ENCODE results near the gene LEMD2.
A peak's percentile ranks its signal among the peaks of the same experiment; 100 is the strongest.
"Not testable (repeated sequence)": the region's sequence is repeated elsewhere in the genome, so short reads cannot be mapped to it uniquely, and the experiment has no call there.

The LEMD2 gene

GRCh38 chr6:33788694-33789549, at the start of gene LEMD2:
Gene LEMD2 (minus strand): TSS chr6:33789130. CDS start chr6:33789116, 14 bp downstream.
- DNase-seq (ENCODE audit: low read depth in 1 of 2, low spot score in 1 of 2) = peak; percentile 90 to 95
- in situ Hi-C loops (cut with HindIII; ENCODE audit: low pct_unique_long_range_greater_than_20kb, low sequenced_read_pairs) = no loop called here

GRCh38 chr6:33837971-33838665, 49.2 kb upstream of the LEMD2 start:
- no peak for TF ChIP-seq JUND (IDR thresholded peaks at IDR 0.05; ENCODE audit: low read depth)
- in situ Hi-C loops (cut with HindIII; ENCODE audit: low pct_unique_long_range_greater_than_20kb, low sequenced_read_pairs) = no loop called here
- no peak for DNase-seq (ENCODE audit: low read depth in 1 of 2, low spot score in 1 of 2)

More at GRCh38 chr6:33788694-33789549, at the start of gene LEMD2:
- TF ChIP-seq JUND (IDR thresholded peaks at IDR 0.05; ENCODE audit: low read depth) = no peak

- TF ChIP-seq JUND (IDR thresholded peaks at IDR 0.05; ENCODE audit: low read depth) = no peak
- DNase-seq (ENCODE audit: low read depth in 1 of 2, low spot score in 1 of 2) = no peak
- in situ Hi-C loops (cut with HindIII; ENCODE audit: low pct_unique_long_range_greater_than_20kb, low sequenced_read_pairs) = no loop called here
These were observed 48.0 kb upstream of the LEMD2 start for GRCh38 chr6:33836806-33837469.

- in situ Hi-C loops (cut with HindIII; ENCODE audit: low pct_unique_long_range_greater_than_20kb, low sequenced_read_pairs) = no loop called here
- DNase-seq (ENCODE audit: low read depth in 1 of 2, low spot score in 1 of 2) = peak in 1 of 2 experiments; percentile 25
- no peak for TF ChIP-seq JUND (IDR thresholded peaks at IDR 0.05; ENCODE audit: low read depth)
These were observed 45.8 kb upstream of the LEMD2 start for GRCh38 chr6:33834401-33835392.

- in situ Hi-C loops (cut with HindIII; ENCODE audit: low pct_unique_long_range_greater_than_20kb, low sequenced_read_pairs) = no loop called here
- DNase-seq (ENCODE audit: low read depth in 1 of 2, low spot score in 1 of 2) = no peak
- TF ChIP-seq JUND (IDR thresholded peaks at IDR 0.05; ENCODE audit: low read depth) = no peak
These were observed 44.7 kb upstream of the LEMD2 start for GRCh38 chr6:33833599-33833998.

DNA sequence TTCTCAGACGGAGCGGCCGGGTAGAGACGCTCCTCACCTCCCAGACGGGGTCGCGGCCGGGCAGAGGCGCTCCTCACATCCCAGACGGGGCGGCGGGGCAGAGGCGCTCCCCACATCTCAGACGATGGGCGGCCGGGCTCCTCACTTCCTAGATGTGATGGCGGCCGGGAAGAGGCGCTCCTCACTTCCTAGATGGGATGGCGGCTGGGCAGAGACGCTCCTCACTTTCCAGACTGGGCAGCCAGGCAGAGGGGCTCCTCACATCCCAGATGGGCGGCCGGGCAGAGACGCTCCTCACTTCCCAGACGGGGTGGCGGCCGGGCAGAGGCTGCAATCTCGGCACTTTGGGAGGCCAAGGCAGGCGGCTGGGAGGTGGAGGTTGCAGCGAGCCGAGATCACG, 43.9 kb upstream of the LEMD2 start:
- in situ Hi-C loops (cut with HindIII; ENCODE audit: low pct_unique_long_range_greater_than_20kb, low sequenced_read_pairs) = not testable (repeated sequence)

DNA sequence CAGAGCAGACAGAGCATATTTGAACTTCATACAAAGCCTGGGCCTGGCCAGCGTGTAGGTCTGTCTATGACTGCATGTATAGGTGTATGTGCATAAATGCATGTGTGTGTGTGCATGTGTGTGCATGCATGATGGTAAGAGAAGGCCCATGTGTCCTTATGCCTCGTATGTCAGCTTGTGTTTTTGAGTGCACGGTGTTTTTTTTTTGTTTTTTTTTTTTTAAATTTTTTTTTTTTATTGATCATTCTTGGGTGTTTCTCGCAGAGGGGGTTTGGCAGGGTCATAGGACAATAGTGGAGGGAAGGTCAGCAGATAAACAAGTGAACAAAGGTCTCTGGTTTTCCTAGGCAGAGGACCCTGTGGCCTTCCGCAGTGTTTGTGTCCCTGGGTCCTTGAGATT, 42.8 kb upstream of the LEMD2 start:
- in situ Hi-C loops (cut with HindIII; ENCODE audit: low pct_unique_long_range_greater_than_20kb, low sequenced_read_pairs) = not testable (repeated sequence)

More for the DNA sequence above, 43.9 kb upstream of the LEMD2 start:
- not testable (repeated sequence) for DNase-seq (ENCODE audit: low read depth in 1 of 2, low spot score in 1 of 2)

GRCh38 chr6:33830635-33831240, 41.8 kb upstream of the LEMD2 start:
- in situ Hi-C loops (cut with HindIII; ENCODE audit: low pct_unique_long_range_greater_than_20kb, low sequenced_read_pairs) = no loop called here
- no peak for DNase-seq (ENCODE audit: low read depth in 1 of 2, low spot score in 1 of 2)
- no peak for TF ChIP-seq JUND (IDR thresholded peaks at IDR 0.05; ENCODE audit: low read depth)

More for the DNA sequence above, 42.8 kb upstream of the LEMD2 start:
- DNase-seq (ENCODE audit: low read depth in 1 of 2, low spot score in 1 of 2) = not testable (repeated sequence)

GRCh38 chr6:33828764-33829731, 40.1 kb upstream of the LEMD2 start:
- in situ Hi-C loops (cut with HindIII; ENCODE audit: low pct_unique_long_range_greater_than_20kb, low sequenced_read_pairs) = no loop called here
- peak in 1 of 2 experiments; percentile 56 for DNase-seq (ENCODE audit: low read depth in 1 of 2, low spot score in 1 of 2)

DNA sequence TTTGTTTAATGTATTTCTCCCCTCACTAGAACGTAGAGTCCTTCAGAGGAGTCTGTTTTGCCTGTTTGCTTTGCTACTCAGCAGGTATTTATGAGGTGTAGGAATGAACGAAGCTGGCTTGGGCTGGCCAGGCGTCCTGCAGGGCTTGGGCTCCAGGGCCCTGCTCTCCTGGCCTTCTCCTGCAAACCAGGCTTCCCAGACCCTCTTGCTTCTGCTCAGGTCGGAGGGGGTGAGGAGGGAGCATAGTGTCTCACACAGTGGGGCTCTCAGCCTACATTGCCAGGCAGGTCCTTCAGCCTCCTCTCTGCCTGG, 39.5 kb upstream of the LEMD2 start:
- in situ Hi-C loops (cut with HindIII; ENCODE audit: low pct_unique_long_range_greater_than_20kb, low sequenced_read_pairs) = no loop called here
- DNase-seq (ENCODE audit: low read depth in 1 of 2, low spot score in 1 of 2) = no peak
- TF ChIP-seq JUND (IDR thresholded peaks at IDR 0.05; ENCODE audit: low read depth) = no peak

More at GRCh38 chr6:33828764-33829731, 40.1 kb upstream of the LEMD2 start:
- TF ChIP-seq JUND (IDR thresholded peaks at IDR 0.05; ENCODE audit: low read depth) = no peak

Measured in T47D (cell line).